ENCODE data around the gene KCNIP1.

The KCNIP1 gene

GRCh38 chr5:170651604-170652277 is 147.9 kb downstream of the KCNIP1 start:
- no peak for DNase-seq

DNA sequence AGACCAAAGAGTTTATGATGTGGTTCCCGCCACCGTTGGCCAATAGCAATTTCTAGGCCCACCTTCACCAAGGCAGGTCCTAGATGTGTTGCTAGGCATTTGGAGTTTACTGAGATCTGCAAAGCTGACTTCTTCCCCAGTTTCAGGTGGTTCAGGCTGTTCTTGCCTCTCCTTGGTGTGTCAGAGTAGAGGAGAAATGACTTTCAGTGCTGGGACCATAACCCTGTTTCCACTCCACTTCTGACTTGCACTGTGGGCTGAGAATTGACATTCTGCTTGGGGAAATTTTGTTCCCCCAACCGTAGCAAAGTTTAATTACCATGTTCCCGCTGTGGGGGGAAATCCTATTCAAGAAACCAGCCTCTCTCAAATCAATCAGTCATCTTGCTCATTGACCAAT is 151.7 kb downstream of the KCNIP1 start:
- no peak for DNase-seq

DNA sequence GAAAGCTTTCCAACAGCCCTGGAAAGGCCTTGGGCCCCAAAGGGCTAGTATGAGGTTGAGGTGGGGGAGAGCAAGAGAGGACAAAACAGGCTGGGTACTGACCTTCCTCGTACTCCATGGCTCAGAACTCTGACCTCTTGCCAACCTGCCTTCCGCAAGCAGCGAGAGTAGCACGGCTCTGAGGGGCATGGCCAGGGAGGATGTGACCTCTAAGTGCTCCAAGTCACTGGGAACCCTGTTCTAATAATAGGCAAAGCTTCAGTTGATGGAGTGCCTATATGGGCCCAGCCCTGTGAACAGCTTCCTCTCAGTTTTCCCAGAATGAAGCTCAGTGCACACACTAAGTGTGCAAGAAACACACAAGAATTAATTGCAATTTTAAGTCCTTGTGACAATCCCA is 152.1 kb downstream of the KCNIP1 start:
- DNase-seq = no peak

DNA sequence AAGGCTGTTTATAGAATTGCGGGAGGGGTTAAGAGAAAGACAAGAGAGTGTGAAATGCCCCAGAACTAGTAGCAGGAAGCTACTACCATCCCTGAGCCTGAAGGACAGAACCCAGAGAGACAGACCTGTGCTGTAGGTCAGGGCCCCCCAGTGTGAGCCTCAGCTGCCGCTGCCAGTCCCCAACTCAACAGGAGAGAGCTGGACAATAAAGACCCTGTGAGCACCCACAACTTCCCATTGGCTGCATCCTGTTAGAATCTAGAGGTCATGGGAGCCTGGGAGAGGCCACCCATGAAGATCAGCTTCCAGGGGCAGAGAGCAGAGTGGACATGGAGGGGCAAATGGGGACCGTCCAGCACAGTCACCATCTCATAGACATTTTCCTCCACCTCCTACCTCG is 152.5 kb downstream of the KCNIP1 start:
- DNase-seq = no peak

GRCh38 chr5:170660531-170660930 is 156.7 kb downstream of the KCNIP1 start:
- DNase-seq = no peak

DNA sequence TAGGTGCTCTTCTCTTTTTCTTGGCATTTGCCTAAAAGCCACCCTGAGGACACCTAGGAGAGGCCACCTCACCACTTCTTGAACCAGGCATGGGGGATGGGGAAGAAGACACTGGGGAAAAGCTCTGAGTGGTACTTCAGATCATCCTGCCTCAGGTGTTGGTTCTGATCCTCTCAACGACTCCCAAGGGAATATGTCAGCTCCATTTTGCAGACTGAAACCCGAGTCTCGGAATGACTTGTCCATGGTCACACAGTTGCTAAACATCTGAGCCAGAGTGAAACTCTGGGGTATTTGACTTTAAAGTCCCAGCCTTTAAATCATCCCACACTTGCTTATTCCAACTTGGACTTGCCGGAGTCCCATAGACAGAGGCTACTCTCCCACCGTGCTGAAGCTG is 159.1 kb downstream of the KCNIP1 start:
- no peak for DNase-seq

DNA sequence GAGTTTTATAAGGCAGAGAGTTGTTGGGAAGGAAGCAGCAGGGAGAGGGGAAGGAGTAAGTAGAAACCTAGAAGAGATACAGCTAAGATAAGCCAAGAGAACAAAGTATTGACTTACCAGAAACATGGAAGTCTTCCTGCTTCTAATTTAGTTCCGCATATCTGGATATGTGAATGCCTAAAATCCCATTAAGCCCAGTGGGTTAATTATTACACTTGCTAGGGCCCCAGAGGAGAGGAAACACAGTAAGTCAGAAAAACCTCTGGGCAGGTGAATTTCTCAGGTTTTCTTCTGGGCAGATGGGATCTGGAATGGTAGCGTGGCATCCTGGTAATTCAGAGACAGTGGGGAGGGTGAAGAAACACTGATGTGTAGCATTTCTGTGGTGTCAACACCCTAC is 175.0 kb downstream of the KCNIP1 start:
- no peak for DNase-seq

- no peak for DNase-seq
These were observed 177.2 kb downstream of the KCNIP1 start for GRCh38 chr5:170681013-170681433.

DNA sequence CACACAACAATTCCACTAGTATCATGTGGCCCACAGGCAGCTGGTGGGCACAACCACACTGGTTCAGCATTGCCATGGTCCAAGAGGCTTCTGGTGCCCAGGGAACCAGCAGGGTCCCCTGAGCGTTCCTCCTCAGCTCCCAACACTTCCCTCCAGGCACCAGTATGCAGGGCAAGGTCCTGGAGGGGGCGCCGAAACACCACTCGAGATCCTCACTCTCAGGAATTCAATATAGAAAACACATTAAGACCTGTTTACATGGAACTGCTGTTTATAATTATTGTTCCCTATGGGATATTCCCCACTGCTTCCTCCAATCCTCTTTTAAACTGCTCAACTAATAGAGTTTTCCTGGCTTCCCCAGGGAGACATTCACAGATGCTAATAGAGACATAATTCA is 187.8 kb downstream of the KCNIP1 start:
- DNase-seq = no peak

DNA sequence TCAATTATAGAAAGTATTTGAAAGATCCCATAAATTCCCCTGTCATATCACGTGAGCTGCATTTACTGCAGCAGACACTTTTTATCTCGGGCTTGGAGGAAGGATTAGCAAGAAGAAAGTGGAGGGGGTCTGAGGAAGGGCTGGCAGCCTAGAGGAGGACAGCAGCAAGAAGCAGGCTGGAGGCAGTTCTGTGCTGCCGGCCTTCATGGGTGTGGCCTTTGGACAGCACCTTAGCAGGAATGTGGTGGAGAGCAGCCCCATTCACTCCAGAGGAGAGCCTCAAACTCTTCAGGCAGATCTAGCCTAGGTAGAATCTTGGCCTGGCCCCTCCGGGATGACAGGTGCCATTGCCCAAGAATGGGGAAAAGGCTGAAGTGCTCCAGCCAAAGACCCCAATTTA is 189.9 kb downstream of the KCNIP1 start:
- no peak for DNase-seq

DNA sequence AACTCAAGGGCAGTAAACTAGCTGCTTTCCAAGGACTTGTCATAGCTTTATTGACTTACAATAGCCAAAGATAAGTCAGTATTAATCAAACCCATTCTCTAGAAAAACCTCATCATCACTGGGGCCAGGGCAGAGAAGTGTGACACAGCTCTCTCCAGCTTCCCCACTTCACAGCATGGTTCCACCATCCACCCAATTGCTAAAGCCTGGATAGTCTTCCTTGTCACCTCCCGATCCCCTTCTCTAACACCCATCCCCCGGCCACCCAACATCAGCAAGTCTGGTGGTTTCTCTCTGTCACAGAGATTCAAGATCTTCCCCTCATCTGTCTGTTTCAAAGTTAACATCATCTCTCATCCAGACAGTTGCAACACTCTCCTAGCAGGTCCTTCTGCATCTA is 191.1 kb downstream of the KCNIP1 start:
- DNase-seq = no peak

- DNase-seq = no peak
These were observed 193.2 kb downstream of the KCNIP1 start for GRCh38 chr5:170697031-170697430.

DNA sequence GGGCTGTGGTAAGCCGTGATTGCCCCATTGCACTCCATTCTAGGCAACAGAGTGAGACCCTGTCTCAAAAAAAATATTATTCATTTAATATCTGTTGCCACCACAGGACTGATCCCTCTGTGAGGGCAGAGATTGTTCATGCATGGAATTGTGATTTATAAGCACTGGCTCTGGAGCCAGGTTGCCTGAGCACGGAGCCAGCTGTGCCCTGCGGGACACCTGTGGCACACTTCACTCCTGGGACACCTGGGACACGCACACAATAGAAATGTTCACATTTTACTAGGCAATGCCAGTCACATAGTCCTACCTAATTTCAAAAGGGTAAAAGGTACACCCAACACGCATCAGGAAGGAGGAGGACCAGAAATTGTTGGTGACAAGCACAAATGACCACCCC is 196.7 kb downstream of the KCNIP1 start:
- no peak for DNase-seq

DNA sequence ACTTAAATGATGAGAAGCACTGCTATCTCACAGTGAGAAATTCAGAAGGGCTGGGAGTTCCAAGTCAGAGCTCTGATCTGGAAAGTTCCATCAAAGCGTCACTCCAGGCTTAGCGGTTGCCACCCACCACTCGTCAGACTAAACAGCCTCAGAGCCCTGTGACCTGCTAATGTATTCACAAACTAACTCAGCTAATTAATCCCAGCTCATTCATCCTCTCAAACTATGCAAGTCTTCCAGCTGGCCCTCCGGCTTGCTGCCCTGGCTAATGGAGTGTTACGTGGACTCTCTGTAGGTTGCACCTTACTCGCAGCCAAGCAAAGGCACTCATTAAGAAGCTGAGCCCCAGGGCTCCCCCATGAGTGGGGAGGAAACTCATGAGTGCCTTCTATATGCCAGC is 197.5 kb downstream of the KCNIP1 start:
- DNase-seq = no peak

- no peak for DNase-seq
These were observed 200.8 kb downstream of the KCNIP1 start for GRCh38 chr5:170704417-170705192.

GRCh38 chr5:170709640-170710039 is 205.8 kb downstream of the KCNIP1 start:
- no peak for DNase-seq

DNA sequence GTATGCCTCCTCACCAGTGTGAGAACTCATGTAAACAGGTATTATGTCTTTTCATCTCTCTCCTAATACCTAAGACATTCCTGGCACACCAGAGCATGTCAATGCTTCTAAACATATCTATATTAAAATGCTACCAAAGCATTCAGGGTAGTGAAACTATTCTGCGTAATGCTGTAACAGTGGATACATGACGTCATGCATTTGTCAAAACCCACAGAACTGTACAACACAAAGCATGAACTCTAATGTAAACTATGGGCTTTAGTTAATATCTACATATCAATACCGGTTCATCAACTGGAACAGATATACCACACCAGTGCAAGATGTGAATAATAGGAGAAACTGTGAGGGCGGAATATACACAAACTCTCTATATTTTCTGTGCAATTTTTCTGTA is 207.5 kb downstream of the KCNIP1 start:
- no peak for DNase-seq

GRCh38 chr5:170715141-170715540 is 211.3 kb downstream of the KCNIP1 start:
- no peak for DNase-seq

DNA sequence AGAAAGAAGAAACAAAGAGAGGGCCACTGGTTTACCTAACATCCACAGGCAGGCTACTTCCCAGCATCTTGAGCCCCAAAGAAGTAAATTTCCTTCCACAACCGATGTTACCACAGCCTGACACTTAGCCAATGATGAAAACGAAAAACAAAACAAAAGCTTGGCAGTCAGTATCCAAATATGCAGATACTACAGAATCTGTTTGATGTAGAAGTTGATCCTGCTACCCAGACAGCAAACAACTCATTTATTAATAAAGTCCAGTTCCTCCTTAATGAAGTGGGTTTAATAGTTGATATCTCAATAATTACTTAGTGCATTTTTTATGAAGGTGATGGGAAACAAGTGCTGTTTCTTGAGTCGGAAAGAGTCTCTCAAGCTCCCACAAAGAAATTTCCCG is 212.6 kb downstream of the KCNIP1 start:
- no peak for DNase-seq

DNA sequence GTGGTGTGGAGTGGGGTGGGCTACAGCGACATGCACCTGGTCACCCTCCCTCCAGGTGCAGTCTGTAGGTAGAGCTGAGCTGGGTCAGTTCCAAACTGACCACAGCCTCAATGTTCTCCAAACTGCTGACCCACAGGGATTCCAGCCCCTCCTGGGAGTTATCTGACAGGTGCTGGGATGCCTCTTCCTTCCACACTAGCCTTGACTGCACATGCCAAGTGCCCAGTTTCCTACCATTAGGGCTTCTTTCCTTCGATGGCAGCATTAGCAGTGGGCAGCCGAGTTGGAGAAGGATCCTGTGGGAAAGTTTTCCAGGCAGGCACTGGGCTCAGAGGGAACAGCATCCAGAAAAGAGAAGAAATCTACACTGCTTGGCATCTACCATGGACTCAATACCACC is 215.7 kb downstream of the KCNIP1 start:
- DNase-seq = no peak

- no peak for DNase-seq
These were observed 216.4 kb downstream of the KCNIP1 start for GRCh38 chr5:170720179-170720578.

DNA sequence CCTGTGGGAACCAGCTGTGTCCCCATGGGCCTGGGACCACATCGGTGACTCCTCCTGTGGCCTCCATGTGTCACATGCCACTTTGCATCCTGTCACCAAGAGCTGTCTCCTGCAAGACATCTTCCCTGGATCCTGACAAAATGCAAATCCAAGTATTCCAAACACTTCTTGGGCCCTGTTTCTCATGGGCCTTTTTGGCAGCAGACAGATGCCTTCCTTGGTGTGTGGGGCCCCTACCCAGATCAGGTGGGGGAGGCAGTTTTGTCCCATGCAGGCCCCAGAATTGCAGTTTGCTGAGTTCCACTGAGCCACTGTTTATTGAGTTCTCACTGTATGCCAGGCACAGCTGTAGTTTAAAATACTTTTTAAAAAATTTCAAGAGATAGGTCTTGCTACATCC is 217.2 kb downstream of the KCNIP1 start:
- DNase-seq = no peak

DNA sequence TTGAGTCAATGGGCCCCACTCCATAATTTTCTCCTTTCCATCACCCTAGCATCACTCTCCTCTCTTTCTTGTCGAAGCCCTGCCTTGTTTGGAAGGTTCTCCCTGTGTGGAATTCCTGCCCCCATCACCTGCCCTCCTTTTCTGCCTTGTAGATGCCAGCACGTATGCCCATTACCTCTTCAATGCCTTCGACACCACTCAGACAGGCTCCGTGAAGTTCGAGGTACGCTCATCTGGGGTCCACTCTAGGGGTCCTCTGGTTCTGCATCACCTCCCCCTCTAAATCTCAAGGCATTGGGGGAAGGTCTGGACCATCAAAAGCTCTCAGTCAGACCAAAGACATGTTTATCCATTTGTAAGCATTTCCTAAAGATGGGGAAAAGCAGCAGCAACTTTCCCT is 217.9 kb downstream of the KCNIP1 start:
- no peak for DNase-seq

DNA sequence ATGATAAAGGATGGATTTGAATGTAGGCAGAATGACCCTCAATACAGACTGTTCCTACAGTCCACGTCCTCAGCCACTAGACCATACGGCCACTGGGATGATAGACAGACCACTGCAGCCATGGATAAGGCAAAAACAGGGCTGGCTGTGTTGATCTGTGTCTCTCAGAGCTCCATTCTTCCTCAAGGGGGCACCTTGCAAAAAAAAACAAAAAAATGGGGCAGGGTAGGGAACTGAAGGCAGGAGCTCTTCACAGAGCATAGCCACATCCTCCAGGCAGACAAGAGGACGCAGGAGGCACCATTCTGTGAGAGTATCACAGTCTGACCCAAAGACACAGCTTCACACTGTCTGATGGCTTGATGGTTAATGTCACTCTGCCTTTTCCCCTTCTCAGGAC is 218.5 kb downstream of the KCNIP1 start:
- no peak for DNase-seq

GRCh38 chr5:170731052-170731451 is 227.2 kb downstream of the KCNIP1 start:
- no peak for DNase-seq
